Epithelial cell of proximal tubule (primary cell): Measurements from ENCODE around the gene ATRX. TPM values are rescaled to one million over a fixed set of nuclear protein-coding genes. Genes with fewer than 3 reads are reported as not detected.
"Not testable (repeated sequence)": the region's sequence is repeated elsewhere in the genome, so short reads cannot be mapped to it uniquely, and the experiment has no call there.

ENCODE experiments used
- DNase-seq: peaks from one replicate; pipeline ENCODE4 v3.0.0-alpha.2; 2011; ENCODE audit warnings: low read depth
- H3K4me3 ChIP-seq: 2 replicates; pipeline ENCODE4 v1.5.1; 2011; ENCODE audit warnings: low read depth, mild to moderate bottlenecking, low read length
- CTCF ChIP-seq: conservative IDR thresholded peaks from 2 replicates; pipeline ENCODE4 v1.5.1; 2012; ENCODE audit warnings: low read depth, mild to moderate bottlenecking, low read length
- total RNA-seq: library from RNA; depleted of rRNA; stranded (reverse); fragments of >200 nt; gene quantifications from 2 replicates; pipeline ENCODE4 v1.2.3, GENCODE V29; 2015

Gene ATRX, protein sequence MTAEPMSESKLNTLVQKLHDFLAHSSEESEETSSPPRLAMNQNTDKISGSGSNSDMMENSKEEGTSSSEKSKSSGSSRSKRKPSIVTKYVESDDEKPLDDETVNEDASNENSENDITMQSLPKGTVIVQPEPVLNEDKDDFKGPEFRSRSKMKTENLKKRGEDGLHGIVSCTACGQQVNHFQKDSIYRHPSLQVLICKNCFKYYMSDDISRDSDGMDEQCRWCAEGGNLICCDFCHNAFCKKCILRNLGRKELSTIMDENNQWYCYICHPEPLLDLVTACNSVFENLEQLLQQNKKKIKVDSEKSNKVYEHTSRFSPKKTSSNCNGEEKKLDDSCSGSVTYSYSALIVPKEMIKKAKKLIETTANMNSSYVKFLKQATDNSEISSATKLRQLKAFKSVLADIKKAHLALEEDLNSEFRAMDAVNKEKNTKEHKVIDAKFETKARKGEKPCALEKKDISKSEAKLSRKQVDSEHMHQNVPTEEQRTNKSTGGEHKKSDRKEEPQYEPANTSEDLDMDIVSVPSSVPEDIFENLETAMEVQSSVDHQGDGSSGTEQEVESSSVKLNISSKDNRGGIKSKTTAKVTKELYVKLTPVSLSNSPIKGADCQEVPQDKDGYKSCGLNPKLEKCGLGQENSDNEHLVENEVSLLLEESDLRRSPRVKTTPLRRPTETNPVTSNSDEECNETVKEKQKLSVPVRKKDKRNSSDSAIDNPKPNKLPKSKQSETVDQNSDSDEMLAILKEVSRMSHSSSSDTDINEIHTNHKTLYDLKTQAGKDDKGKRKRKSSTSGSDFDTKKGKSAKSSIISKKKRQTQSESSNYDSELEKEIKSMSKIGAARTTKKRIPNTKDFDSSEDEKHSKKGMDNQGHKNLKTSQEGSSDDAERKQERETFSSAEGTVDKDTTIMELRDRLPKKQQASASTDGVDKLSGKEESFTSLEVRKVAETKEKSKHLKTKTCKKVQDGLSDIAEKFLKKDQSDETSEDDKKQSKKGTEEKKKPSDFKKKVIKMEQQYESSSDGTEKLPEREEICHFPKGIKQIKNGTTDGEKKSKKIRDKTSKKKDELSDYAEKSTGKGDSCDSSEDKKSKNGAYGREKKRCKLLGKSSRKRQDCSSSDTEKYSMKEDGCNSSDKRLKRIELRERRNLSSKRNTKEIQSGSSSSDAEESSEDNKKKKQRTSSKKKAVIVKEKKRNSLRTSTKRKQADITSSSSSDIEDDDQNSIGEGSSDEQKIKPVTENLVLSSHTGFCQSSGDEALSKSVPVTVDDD (N-terminal part only)
- 32.2 and 35.3 TPM in 2 replicates for total RNA-seq

DNA sequence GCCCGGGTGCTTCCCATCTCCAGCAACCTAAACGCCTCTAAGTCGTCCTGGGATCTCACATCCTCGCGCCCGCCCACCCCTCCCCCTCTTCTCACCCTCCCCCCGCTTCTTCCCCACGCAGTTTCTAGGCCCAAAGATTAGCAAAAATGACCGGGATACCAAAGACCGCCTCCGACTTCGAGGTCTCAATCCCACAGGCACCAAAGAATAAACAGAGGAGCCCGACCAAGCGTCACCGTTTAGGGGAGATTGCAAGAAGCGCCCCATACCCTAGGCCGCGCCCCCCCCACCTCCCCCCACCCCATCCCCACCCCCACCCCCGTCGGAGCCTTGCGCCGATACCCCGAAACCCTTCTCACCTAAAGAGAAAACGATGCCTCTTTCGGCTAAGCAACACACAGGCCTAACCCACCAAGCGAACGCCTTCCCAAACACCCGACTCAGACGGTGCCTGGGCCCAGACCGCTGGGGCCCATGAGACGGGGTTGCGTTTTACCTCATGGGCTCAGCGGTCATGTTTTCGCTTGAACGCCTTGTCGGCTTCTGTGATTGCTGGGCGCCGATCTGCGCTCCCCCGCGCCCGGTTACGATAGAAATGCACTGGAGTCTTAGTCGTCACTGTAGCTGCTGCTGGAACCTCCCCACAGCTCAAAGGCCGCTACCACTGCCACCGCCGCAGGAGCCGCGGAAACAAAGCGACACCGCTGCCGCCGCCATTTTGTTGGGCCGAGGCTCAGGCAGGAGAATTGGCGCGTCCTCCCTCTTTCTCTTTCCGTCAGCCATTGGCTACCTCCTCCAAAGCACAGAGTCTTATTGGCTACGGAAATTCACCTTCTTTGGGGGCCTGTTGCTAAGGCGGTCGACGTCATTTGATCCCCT lies at the start of gene ATRX:
ATRX (minus strand) TSS at position 731 of the 879 bp plus-strand sequence; CDS start at position 516, 215 bp downstream.
- peak within 1 kb of the TSS; percentile 72 for H3K4me3 ChIP-seq
- no peak for DNase-seq
- no peak for TF ChIP-seq CTCF

DNA sequence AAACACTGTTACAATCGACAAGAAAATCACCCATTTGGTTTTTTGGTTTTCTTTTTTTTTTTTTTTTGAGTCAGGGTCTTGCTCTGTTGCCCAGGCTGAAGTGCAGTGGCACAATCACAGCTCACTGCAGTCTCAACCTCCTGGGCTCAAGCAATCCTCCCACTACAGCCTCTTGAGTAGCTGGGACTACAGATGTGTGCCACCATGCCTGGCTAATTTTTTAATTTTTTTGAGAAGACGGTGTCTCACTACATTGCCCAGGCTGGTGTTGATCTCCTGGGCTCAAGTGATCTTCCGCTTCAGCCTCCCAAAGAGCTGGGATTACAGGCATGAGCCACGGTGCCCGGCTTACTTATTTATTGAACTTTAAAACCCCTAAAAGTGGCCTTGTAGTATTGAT lies 45.5 kb upstream of the ATRX start:
- DNase-seq, H3K4me3 ChIP-seq: not testable (repeated sequence)

GRCh38 chrX:77821989-77822388 lies 36.0 kb upstream of the ATRX start:
- DNase-seq, H3K4me3 ChIP-seq: not testable (repeated sequence)

DNA sequence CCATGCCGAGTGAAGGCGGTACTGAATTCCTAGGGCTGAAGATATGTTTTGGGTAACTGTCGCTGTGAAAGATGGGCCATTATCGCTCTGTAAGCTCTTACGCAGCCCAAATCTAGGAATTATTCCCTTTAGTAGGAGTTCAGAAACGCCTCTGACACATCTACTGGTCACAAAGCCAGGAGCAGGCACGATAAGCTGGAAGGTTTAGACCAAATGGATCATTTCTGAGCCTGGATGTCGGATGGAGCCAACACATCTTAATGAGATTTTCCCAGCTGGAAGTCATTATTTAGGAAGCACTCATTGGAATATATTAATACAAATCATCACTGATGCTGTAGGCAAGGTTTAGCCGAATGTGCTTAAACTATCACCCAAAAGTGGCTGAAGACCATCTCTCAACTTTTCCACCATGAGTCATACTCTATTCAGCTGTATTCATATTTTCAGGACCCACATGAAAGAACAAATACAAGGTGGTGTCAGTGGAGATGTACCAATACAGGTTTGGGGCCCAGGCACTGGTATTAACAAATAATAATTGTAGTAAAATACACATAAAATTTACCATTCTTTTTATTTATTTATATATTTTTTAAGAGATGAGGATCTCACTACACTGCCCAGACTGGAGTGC lies 34.2 kb upstream of the ATRX start:
- TF ChIP-seq CTCF: no peak
- DNase-seq: no peak
- no peak overlapping the region for H3K4me3 ChIP-seq

DNA sequence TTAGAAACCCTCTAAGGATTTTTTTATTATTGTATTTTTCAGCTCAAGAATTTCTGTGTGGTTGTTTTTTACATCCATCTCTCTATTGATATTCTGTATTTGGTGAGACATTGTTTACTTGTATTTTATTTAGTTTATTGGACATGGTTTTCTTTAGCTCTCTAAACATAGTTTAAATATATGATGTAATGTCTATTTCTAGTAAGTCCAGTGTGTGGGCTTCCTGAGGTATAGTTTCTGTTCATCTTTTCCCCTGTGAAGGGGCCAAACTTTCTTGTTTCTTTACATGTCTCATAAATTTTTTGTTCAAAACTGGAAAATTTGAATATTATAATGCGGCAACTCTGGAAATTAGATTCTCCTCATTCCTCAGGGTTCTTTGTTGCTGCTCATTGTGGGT lies 28.2 kb upstream of the ATRX start:
- no peak for TF ChIP-seq CTCF
- no peak for DNase-seq
- no peak overlapping the region for H3K4me3 ChIP-seq

DNA sequence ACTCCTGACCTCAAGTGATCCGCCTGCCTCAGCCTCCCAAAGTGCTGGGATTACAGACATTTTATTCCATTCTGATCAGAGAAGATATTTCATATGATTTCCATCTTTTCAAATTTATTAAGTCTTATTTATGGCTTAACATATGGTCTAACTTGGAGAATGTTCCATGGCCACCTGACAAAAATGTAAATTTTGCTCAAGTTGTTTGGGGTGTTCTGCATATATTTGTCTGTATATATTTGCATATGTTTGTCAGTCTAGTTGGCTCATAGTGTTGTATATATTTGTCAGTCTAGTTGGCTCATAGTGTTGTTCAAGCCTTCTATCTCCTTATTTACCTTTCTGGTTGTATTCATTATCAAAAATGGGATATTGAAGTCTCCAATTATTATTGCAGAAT lies 16.2 kb upstream of the ATRX start:
- DNase-seq: no peak
- TF ChIP-seq CTCF: no peak
- H3K4me3 ChIP-seq: no peak overlapping the region

DNA sequence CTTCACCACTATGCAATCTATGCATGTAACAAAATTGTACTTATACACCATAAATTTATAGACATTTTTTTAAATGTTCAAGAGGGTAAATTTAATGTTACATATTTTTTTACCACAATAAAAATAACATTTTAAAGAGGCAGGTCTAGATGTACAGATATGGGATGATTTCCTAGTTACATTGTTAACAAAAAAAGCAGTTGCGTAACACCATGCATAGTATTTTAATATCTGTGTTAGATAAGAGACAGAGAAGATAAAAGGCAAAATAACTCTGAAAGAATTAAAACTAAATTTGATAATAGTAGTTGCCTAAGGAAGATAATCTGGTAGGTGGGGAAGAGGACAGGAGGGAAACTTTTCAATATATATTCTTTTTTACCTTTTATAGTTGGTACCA lies 9.1 kb upstream of the ATRX start:
- no peak for TF ChIP-seq CTCF
- no peak overlapping the region for H3K4me3 ChIP-seq
- no peak for DNase-seq
